GF-D8 (cell line): ENCODE results near the gene TEKT2.
A peak's percentile ranks its signal among the peaks of the same experiment; 100 is the strongest.

ENCODE experiments used
- DNase-seq: peaks from one replicate; lab custom pipeline; 2025; lab: John Stamatoyannopoulos, UW

TEKT2 gene

GRCh38 chr1:36106269-36106668, 22.4 kb downstream of the TEKT2 start:
- no peak for DNase-seq

- DNase-seq: no peak
These were observed 23.5 kb downstream of the TEKT2 start for GRCh38 chr1:36107394-36107793.

- no peak for DNase-seq
These were observed 24.4 kb downstream of the TEKT2 start for GRCh38 chr1:36108314-36108713.

- peak; percentile 25 for DNase-seq
These were observed 25.3 kb downstream of the TEKT2 start for GRCh38 chr1:36109041-36109679.

- DNase-seq: no peak
These were observed 27.3 kb downstream of the TEKT2 start for GRCh38 chr1:36111151-36111550.

GRCh38 chr1:36112823-36113222, 28.9 kb downstream of the TEKT2 start:
- DNase-seq: no peak

GRCh38 chr1:36114371-36114770, 30.5 kb downstream of the TEKT2 start:
- DNase-seq: no peak

GRCh38 chr1:36115200-36115669, 31.3 kb downstream of the TEKT2 start:
- no peak for DNase-seq

- no peak for DNase-seq
These were observed 32.0 kb downstream of the TEKT2 start for GRCh38 chr1:36115931-36116330.

GRCh38 chr1:36116901-36117300, 33.0 kb downstream of the TEKT2 start:
- no peak for DNase-seq

GRCh38 chr1:36118447-36119204, 34.7 kb downstream of the TEKT2 start:
- DNase-seq: no peak

GRCh38 chr1:36119456-36119855, 35.6 kb downstream of the TEKT2 start:
- no peak for DNase-seq

- no peak for DNase-seq
These were observed 38.5 kb downstream of the TEKT2 start for GRCh38 chr1:36122062-36123030.

- DNase-seq: no peak
These were observed 39.5 kb downstream of the TEKT2 start for GRCh38 chr1:36123356-36123755.

GRCh38 chr1:36124404-36125128, 40.7 kb downstream of the TEKT2 start:
- no peak for DNase-seq

- DNase-seq: no peak
These were observed 41.5 kb downstream of the TEKT2 start, which contains the start of gene COL8A2 for GRCh38 chr1:36125129-36125991. Gene COL8A2 (minus strand): TSS chr1:36125222. CDS start chr1:36100242, 24,980 bp downstream.

GRCh38 chr1:36126005-36126716, 42.3 kb downstream of the TEKT2 start:
- no peak for DNase-seq

- no peak for DNase-seq
These were observed 43.1 kb downstream of the TEKT2 start for GRCh38 chr1:36126797-36127500.
